Neutrophil (primary cell): ENCODE results near the gene FAM149A.

Experiments used
- H3K27ac ChIP-seq: fragments of 200-600 bp; sonication (generic); 2 replicates; pipeline ENCODE4 v1.5.1; 2016; ENCODE audit warnings: mild to moderate bottlenecking, moderate library complexity
- H3K27me3 ChIP-seq: fragments of 200-600 bp; sonication (generic); 2 replicates; pipeline ENCODE4 v1.6.0; 2016; ENCODE audit warnings: mild to moderate bottlenecking
- H3K36me3 ChIP-seq: fragments of 200-600 bp; sonication (generic); 2 replicates; pipeline ENCODE4 v1.5.1; 2017
- H3K4me1 ChIP-seq, 2 experiments: fragments of 200-600 bp in 1 of 2; sonication (generic) in 1 of 2; 1 replicate in 1 of 2; 2 replicates in 1 of 2; pipeline versions ENCODE4 v1.5.1 to v1.6.1; 2013 to 2016; ENCODE audit warnings: low read depth in 1 of 2, low read length in 1 of 2, mild to moderate bottlenecking in 1 of 2, moderate library complexity in 1 of 2; ENCODE audit not compliant: control insufficient read depth in 1 of 2, insufficient read depth in 1 of 2
- H3K4me3 ChIP-seq, 2 experiments: fragments of 200-600 bp in 1 of 2; sonication (generic) in 1 of 2; 1 replicate in 1 of 2; 2 replicates in 1 of 2; pipeline ENCODE4 v1.5.1; 2013 to 2016; ENCODE audit warnings: low read depth in 1 of 2, low read length in 1 of 2, mild to moderate bottlenecking in 1 of 2, moderate library complexity in 1 of 2
- H3K9me3 ChIP-seq: fragments of 200-600 bp; sonication (generic); 2 replicates; pipeline ENCODE4 v1.5.1; 2016
- CTCF ChIP-seq: fragments of 200-600 bp; sonication (generic); IDR thresholded peaks from 2 replicates; pipeline ENCODE4 v1.5.1; 2016; ENCODE audit warnings: antibody characterized with exemption

The FAM149A gene

GRCh38 chr4:186148336-186148975 is 44.0 kb downstream of the FAM149A start:
- no peaks in the 10 kb centered on the region for H3K9me3 ChIP-seq
- no peak overlapping the region for H3K27ac ChIP-seq
- no peaks in the 10 kb centered on the region for H3K4me1 ChIP-seq
- peaks cover 60% of the 10 kb centered on the region for H3K27me3 ChIP-seq
- no peak overlapping the region for H3K4me3 ChIP-seq
- no peak for TF ChIP-seq CTCF
- no peaks in the 10 kb centered on the region for H3K36me3 ChIP-seq

- Histone ChIP-seq H3K27me3 (peaks cover 47% of the 10 kb centered on the region), H3K4me3 (no peak overlapping the region), H3K36me3 (no peaks in the 10 kb centered on the region), H3K4me1 (no peaks in the 10 kb centered on the region), H3K9me3 (no peaks in the 10 kb centered on the region), H3K27ac (no peak overlapping the region)
- TF ChIP-seq CTCF = no peak
Measured at GRCh38 chr4:186149872-186150271, 45.4 kb downstream of the FAM149A start.

- Histone ChIP-seq H3K4me1 (no peaks in the 10 kb centered on the region), H3K9me3 (no peaks in the 10 kb centered on the region), H3K4me3 (no peak overlapping the region), H3K27ac (no peak overlapping the region), H3K27me3 (peaks cover 36% of the 10 kb centered on the region), H3K36me3 (no peaks in the 10 kb centered on the region)
- no peak for TF ChIP-seq CTCF
Measured at GRCh38 chr4:186150926-186151325, 46.4 kb downstream of the FAM149A start.

GRCh38 chr4:186151499-186151898 is 47.0 kb downstream of the FAM149A start:
- H3K4me3 ChIP-seq = no peak overlapping the region
- no peak for TF ChIP-seq CTCF
- peaks cover 31% of the 10 kb centered on the region for H3K27me3 ChIP-seq
- no peaks in the 10 kb centered on the region for H3K4me1 ChIP-seq
- no peaks in the 10 kb centered on the region for H3K36me3 ChIP-seq
- H3K9me3 ChIP-seq = no peaks in the 10 kb centered on the region
- H3K27ac ChIP-seq = no peak overlapping the region

- H3K9me3 ChIP-seq = no peaks in the 10 kb centered on the region
- no peak overlapping the region for H3K27ac ChIP-seq
- peaks cover 31% of the 10 kb centered on the region for H3K27me3 ChIP-seq
- TF ChIP-seq CTCF = no peak
- no peaks in the 10 kb centered on the region for H3K4me1 ChIP-seq
- no peaks in the 10 kb centered on the region for H3K36me3 ChIP-seq
- H3K4me3 ChIP-seq = no peak overlapping the region
Measured at GRCh38 chr4:186158021-186158813, 53.7 kb downstream of the FAM149A start.
